ENCODE measurements around the gene FAM170B.

The FAM170B gene

GRCh38 chr10:49140304-49141177 lies 6.7 kb upstream of the FAM170B start:
- TF ChIP-seq ZNF174 (tag by site-specific recombination; IDR thresholded peaks at IDR 0.05), result no peak
- TF ChIP-seq ZEB2 (tag by site-specific recombination; IDR thresholded peaks at IDR 0.05), result no peak
- no peak for TF ChIP-seq ZNF529 (tag by site-specific recombination; IDR thresholded peaks at IDR 0.05; ENCODE audit: insufficient replicate concordance)
- no peak for TF ChIP-seq ZNF660 (tag by site-specific recombination; IDR thresholded peaks at IDR 0.05)
- no peak for TF ChIP-seq ZBTB26 (tag by site-specific recombination; optimal IDR thresholded peaks at IDR 0.05)
- TF ChIP-seq ZNF292 (tag by site-specific recombination; IDR thresholded peaks at IDR 0.05; ENCODE audit: borderline replicate concordance, low read depth), result no peak
- no peak for TF ChIP-seq IKZF3 (tag by site-specific recombination; IDR thresholded peaks at IDR 0.05)
- TF ChIP-seq, protein P1, sequence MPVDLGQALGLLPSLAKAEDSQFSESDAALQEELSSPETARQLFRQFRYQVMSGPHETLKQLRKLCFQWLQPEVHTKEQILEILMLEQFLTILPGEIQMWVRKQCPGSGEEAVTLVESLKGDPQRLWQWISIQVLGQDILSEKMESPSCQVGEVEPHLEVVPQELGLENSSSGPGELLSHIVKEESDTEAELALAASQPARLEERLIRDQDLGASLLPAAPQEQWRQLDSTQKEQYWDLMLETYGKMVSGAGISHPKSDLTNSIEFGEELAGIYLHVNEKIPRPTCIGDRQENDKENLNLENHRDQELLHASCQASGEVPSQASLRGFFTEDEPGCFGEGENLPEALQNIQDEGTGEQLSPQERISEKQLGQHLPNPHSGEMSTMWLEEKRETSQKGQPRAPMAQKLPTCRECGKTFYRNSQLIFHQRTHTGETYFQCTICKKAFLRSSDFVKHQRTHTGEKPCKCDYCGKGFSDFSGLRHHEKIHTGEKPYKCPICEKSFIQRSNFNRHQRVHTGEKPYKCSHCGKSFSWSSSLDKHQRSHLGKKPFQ (tag by site-specific recombination; IDR thresholded peaks at IDR 0.05), result no peak
- no peak for TF ChIP-seq ZNF140 (tag by site-specific recombination; IDR thresholded peaks at IDR 0.05)
- no peak for TF ChIP-seq YY2 (tag by site-specific recombination; IDR thresholded peaks at IDR 0.05)
- TF ChIP-seq, protein P2, sequence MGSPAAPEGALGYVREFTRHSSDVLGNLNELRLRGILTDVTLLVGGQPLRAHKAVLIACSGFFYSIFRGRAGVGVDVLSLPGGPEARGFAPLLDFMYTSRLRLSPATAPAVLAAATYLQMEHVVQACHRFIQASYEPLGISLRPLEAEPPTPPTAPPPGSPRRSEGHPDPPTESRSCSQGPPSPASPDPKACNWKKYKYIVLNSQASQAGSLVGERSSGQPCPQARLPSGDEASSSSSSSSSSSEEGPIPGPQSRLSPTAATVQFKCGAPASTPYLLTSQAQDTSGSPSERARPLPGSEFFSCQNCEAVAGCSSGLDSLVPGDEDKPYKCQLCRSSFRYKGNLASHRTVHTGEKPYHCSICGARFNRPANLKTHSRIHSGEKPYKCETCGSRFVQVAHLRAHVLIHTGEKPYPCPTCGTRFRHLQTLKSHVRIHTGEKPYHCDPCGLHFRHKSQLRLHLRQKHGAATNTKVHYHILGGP (tag by site-specific recombination; IDR thresholded peaks at IDR 0.05), result no peak
- TF ChIP-seq KLF9 (tag by site-specific recombination; IDR thresholded peaks at IDR 0.05; ENCODE audit: low read depth), result no peak
- TF ChIP-seq ZNF433 (tag by site-specific recombination; IDR thresholded peaks at IDR 0.05; ENCODE audit: low read depth), result no peak
- no peak for TF ChIP-seq ZNF510 (tag by site-specific recombination; IDR thresholded peaks at IDR 0.05; ENCODE audit: insufficient replicate concordance)
- no peak for TF ChIP-seq PATZ1 (tag by site-specific recombination; IDR thresholded peaks at IDR 0.05)
- TF ChIP-seq KLF7 (tag by site-specific recombination; IDR thresholded peaks at IDR 0.05; ENCODE audit: borderline replicate concordance), result no peak
- TF ChIP-seq MZF1 (tag by site-specific recombination; IDR thresholded peaks at IDR 0.05; ENCODE audit: borderline replicate concordance), result no peak
- TF ChIP-seq ZNF175 (tag by site-specific recombination; IDR thresholded peaks at IDR 0.05), result no peak
- TF ChIP-seq, protein P3, sequence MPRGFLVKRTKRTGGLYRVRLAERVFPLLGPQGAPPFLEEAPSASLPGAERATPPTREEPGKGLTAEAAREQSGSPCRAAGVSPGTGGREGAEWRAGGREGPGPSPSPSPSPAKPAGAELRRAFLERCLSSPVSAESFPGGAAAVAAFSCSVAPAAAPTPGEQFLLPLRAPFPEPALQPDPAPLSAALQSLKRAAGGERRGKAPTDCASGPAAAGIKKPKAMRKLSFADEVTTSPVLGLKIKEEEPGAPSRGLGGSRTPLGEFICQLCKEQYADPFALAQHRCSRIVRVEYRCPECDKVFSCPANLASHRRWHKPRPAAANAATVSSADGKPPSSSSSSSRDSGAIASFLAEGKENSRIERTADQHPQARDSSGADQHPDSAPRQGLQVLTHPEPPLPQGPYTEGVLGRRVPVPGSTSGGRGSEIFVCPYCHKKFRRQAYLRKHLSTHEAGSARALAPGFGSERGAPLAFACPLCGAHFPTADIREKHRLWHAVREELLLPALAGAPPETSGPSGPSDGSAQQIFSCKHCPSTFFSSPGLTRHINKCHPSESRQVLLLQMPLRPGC (tag by site-specific recombination; IDR thresholded peaks at IDR 0.05), result no peak
- no peaks in the 10 kb centered on the region for H3K9me3 ChIP-seq (ENCODE audit: control insufficient read depth, insufficient read depth, low read depth, low read length)
- no peaks in the 10 kb centered on the region for H3K36me3 ChIP-seq (ENCODE audit: control insufficient read depth in 2 of 2, insufficient read depth in 1 of 2, low read length in 2 of 2)
- H3K4me1 ChIP-seq (ENCODE audit: control insufficient read depth, insufficient read depth, low read length), result no peaks in the 10 kb centered on the region
- H3K4me3 ChIP-seq (ENCODE audit: low read depth, low read length), result no peak overlapping the region
- H3K27ac ChIP-seq (ENCODE audit: extremely low read depth, low read depth, low read length), result no peak overlapping the region
- ChIA-PET CTCF (no interaction called here), POLR2A (no interaction called here)
